BLaER1 treated with 17β-estradiol and CSF1 and Interleukin-3, amounts not matched to agents 10 nM and 100 nM (cell line): ENCODE data around the gene XIAP.
"Not testable (repeated sequence)": the region's sequence is repeated elsewhere in the genome, so short reads cannot be mapped to it uniquely, and the experiment has no call there.

ENCODE experiments used
- H3K27ac ChIP-seq, 11 experiments: shearing (Covaris generic); formaldehyde crosslinking; 2 replicates each; pipeline ENCODE4 v1.8.1; 2022
- H3K27me3 ChIP-seq, 11 experiments: shearing (Covaris generic); formaldehyde crosslinking; 2 replicates each; pipeline ENCODE4 v1.8.1; 2022
- H3K36me3 ChIP-seq, 11 experiments: shearing (Covaris generic); formaldehyde crosslinking; 2 replicates each; pipeline ENCODE4 v1.8.1; 2022
- H3K4me1 ChIP-seq, 10 experiments: shearing (Covaris generic); formaldehyde crosslinking; 2 replicates each; pipeline ENCODE4 v1.8.1; 2022
- H3K4me2 ChIP-seq, 11 experiments: shearing (Covaris generic); formaldehyde crosslinking; 2 replicates each; pipeline ENCODE4 v1.8.1; 2022
- H3K4me3 ChIP-seq, 10 experiments: shearing (Covaris generic); formaldehyde crosslinking; 2 replicates each; pipeline ENCODE4 v1.8.1; 2022
- H3K9ac ChIP-seq, 11 experiments: shearing (Covaris generic); formaldehyde crosslinking; 2 replicates each; pipeline ENCODE4 v1.8.1; 2022
- H3K9me3 ChIP-seq, 11 experiments: shearing (Covaris generic); formaldehyde crosslinking; replicated peaks in 1 of 11; 2 replicates each; pipeline ENCODE4 v1.8.1; 2022
- H4K20me1 ChIP-seq, 11 experiments: shearing (Covaris generic); formaldehyde crosslinking; 2 replicates each; pipeline ENCODE4 v1.8.1; 2022
- Cebpa-rat ChIP-seq, 11 experiments: shearing (Covaris generic); IDR thresholded peaks; 2 replicates each; pipeline ENCODE4 v1.8.1; 2022

The XIAP gene

GRCh38 chrX:123859846-123860838 is at the start of gene XIAP:
Gene XIAP (plus strand): TSS chrX:123860053. CDS start chrX:123885663, 25,610 bp downstream.
- H3K4me1 ChIP-seq = peaks cover 4 to 20% (median 8%) of the 10 kb centered on the region in 10 experiments; a peak in 13 of 20 replicates
- H3K36me3 ChIP-seq = peaks cover 0 to 8% (median 2%) of the 10 kb centered on the region in 11 experiments; a peak in 5 of 22 replicates
- H3K4me3 ChIP-seq = peak within 1 kb of the TSS; percentile 57 to 77 (median 70)
- peak within 1 kb of the TSS; percentile 57 to 78 (median 70) for H3K4me2 ChIP-seq
- no peaks in the 10 kb centered on the region; a peak in 1 of 22 replicates for H4K20me1 ChIP-seq
- H3K27ac ChIP-seq = peak within 1 kb of the TSS; percentile 92 to 97 (median 94)
- H3K9ac ChIP-seq = peak within 1 kb of the TSS; percentile 89 to 97 (median 93)
- H3K9me3 ChIP-seq = peaks cover 0 to 9% (median 0%) of the 10 kb centered on the region in 11 experiments; a peak in 5 of 22 replicates
- no peak for TF ChIP-seq Cebpa-rat (IDR thresholded peaks at IDR 0.05)
- H3K27me3 ChIP-seq = peaks cover 0 to 16% (median 0%) of the 10 kb centered on the region in 11 experiments; a peak in 5 of 22 replicates

GRCh38 chrX:123814343-123814742 is 45.5 kb upstream of the XIAP start:
- Histone ChIP-seq H3K4me3 (no peak overlapping the region), H4K20me1 (no peaks in the 10 kb centered on the region), H3K9ac (no peak overlapping the region), H3K36me3 (no peaks in the 10 kb centered on the region), H3K4me1 (no peaks in the 10 kb centered on the region), H3K9me3 (peaks cover 0 to 1% (median 0%) of the 10 kb centered on the region in 11 experiments; a peak in 3 of 22 replicates), H3K27me3 (no peaks in the 10 kb centered on the region), H3K4me2 (no peak overlapping the region), H3K27ac (no peak overlapping the region)
- TF ChIP-seq Cebpa-rat (IDR thresholded peaks at IDR 0.05) = no peak

GRCh38 chrX:123814934-123815394 is 44.9 kb upstream of the XIAP start:
- not testable (repeated sequence) for H3K9ac ChIP-seq, H3K4me1 ChIP-seq, H3K36me3 ChIP-seq, H3K27ac ChIP-seq, H3K4me2 ChIP-seq, H4K20me1 ChIP-seq, H3K4me3 ChIP-seq, H3K9me3 ChIP-seq, H3K27me3 ChIP-seq

GRCh38 chrX:123817288-123817894 is 42.5 kb upstream of the XIAP start:
- H3K4me3 ChIP-seq = no peak overlapping the region
- no peaks in the 10 kb centered on the region for H4K20me1 ChIP-seq
- no peak overlapping the region for H3K4me2 ChIP-seq
- peaks cover 0 to 5% (median 0%) of the 10 kb centered on the region in 11 experiments; a peak in 3 of 22 replicates for H3K9me3 ChIP-seq
- H3K4me1 ChIP-seq = no peaks in the 10 kb centered on the region
- no peak overlapping the region for H3K27ac ChIP-seq
- TF ChIP-seq Cebpa-rat (IDR thresholded peaks at IDR 0.05) = no peak
- H3K27me3 ChIP-seq = no peaks in the 10 kb centered on the region
- H3K9ac ChIP-seq = no peak overlapping the region
- no peaks in the 10 kb centered on the region for H3K36me3 ChIP-seq

GRCh38 chrX:123818243-123818642 is 41.6 kb upstream of the XIAP start:
- Histone ChIP-seq H3K9ac (no peak overlapping the region), H3K36me3 (no peaks in the 10 kb centered on the region), H3K4me2 (no peak overlapping the region), H3K27ac (no peak overlapping the region), H3K4me1 (no peaks in the 10 kb centered on the region), H4K20me1 (no peaks in the 10 kb centered on the region), H3K27me3 (no peaks in the 10 kb centered on the region), H3K4me3 (no peak overlapping the region), H3K9me3 (peaks cover 0 to 5% (median 0%) of the 10 kb centered on the region in 11 experiments; a peak in 3 of 22 replicates)
- no peak for TF ChIP-seq Cebpa-rat (IDR thresholded peaks at IDR 0.05)

- Histone ChIP-seq H3K4me1 (peaks cover 0 to 16% (median 0%) of the 10 kb centered on the region in 10 experiments; a peak in 8 of 20 replicates), H3K4me3 (no peak overlapping the region), H4K20me1 (no peaks in the 10 kb centered on the region), H3K9me3 (peaks cover 0 to 9% (median 5%) of the 10 kb centered on the region in 11 experiments; a peak in 11 of 22 replicates), H3K9ac (no peak overlapping the region), H3K27me3 (no peaks in the 10 kb centered on the region), H3K4me2 (no peak overlapping the region), H3K27ac (no peak overlapping the region), H3K36me3 (no peaks in the 10 kb centered on the region)
- no peak for TF ChIP-seq Cebpa-rat (IDR thresholded peaks at IDR 0.05)
Measured at GRCh38 chrX:123822965-123823364, 36.9 kb upstream of the XIAP start.

GRCh38 chrX:123830309-123830708 is 29.5 kb upstream of the XIAP start:
- Histone ChIP-seq H3K9ac (peak overlapping the region; percentile 37 to 66 (median 59); a peak in 20 of 22 replicates), H3K27ac (peak overlapping the region; percentile 63 to 82 (median 79)), H3K9me3 (peaks cover 0 to 15% (median 8%) of the 10 kb centered on the region in 11 experiments; a peak in 12 of 22 replicates), H3K4me3 (peak overlapping the region in 3 of 10 experiments; percentile 17 to 32 (median 27); a peak in 6 of 20 replicates), H3K4me2 (peak overlapping the region; percentile 62 to 88 (median 72)), H3K4me1 (peaks cover 20 to 49% (median 26%) of the 10 kb centered on the region in 10 experiments), H3K27me3 (no peaks in the 10 kb centered on the region), H4K20me1 (no peaks in the 10 kb centered on the region), H3K36me3 (no peaks in the 10 kb centered on the region)
- peak in 9 of 11 experiments; percentile 17 to 69 (median 28); a peak in 8 of 22 replicates for TF ChIP-seq Cebpa-rat (IDR thresholded peaks at IDR 0.05)

GRCh38 chrX:123833387-123833786 is 26.5 kb upstream of the XIAP start:
- H3K4me2 ChIP-seq = no peak overlapping the region
- peaks cover 20 to 60% (median 37%) of the 10 kb centered on the region in 10 experiments for H3K4me1 ChIP-seq
- H3K9me3 ChIP-seq = peaks cover 0 to 3% (median under 1%) of the 10 kb centered on the region in 11 experiments; a peak in 9 of 22 replicates
- no peak overlapping the region for H3K9ac ChIP-seq
- no peaks in the 10 kb centered on the region for H3K27me3 ChIP-seq
- H4K20me1 ChIP-seq = no peaks in the 10 kb centered on the region
- no peak overlapping the region for H3K4me3 ChIP-seq
- H3K27ac ChIP-seq = no peak overlapping the region
- H3K36me3 ChIP-seq = no peaks in the 10 kb centered on the region
- no peak for TF ChIP-seq Cebpa-rat (IDR thresholded peaks at IDR 0.05)

GRCh38 chrX:123834116-123834515 is 25.7 kb upstream of the XIAP start:
- H3K4me2 ChIP-seq = no peak overlapping the region
- no peaks in the 10 kb centered on the region for H4K20me1 ChIP-seq
- H3K9me3 ChIP-seq = no peaks in the 10 kb centered on the region; a peak in 1 of 22 replicates
- no peak overlapping the region for H3K4me3 ChIP-seq
- H3K9ac ChIP-seq = no peak overlapping the region
- peaks cover 20 to 57% (median 37%) of the 10 kb centered on the region in 10 experiments for H3K4me1 ChIP-seq
- no peak overlapping the region for H3K27ac ChIP-seq
- no peak for TF ChIP-seq Cebpa-rat (IDR thresholded peaks at IDR 0.05)
- H3K27me3 ChIP-seq = no peaks in the 10 kb centered on the region
- no peaks in the 10 kb centered on the region for H3K36me3 ChIP-seq
